Measurements from ENCODE around the gene SLC35G3.

DNA sequence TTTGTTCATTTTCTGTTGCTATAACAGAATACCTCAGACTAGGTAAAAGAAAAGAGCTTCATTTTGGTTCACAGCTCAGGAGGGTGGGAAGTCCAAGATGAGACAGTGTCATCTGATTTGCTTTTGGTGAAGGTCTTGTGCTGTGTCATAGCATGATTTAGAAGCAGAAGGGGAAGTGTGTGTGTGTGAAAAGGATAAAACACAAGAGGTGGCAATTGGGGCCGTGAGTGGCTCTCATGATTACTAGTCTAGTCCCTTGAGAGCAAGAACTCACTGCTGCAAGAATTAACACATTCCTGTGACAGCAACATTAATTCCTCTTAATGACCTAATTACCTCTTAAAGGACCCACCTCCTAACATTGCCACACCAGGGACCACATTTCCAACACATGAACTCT, 8.3 kb downstream of the SLC35G3 start:
- no peak for TF ChIP-seq EZH2 (IDR thresholded peaks at IDR 0.05; ENCODE audit: low read depth)
- TF ChIP-seq, protein P1, sequence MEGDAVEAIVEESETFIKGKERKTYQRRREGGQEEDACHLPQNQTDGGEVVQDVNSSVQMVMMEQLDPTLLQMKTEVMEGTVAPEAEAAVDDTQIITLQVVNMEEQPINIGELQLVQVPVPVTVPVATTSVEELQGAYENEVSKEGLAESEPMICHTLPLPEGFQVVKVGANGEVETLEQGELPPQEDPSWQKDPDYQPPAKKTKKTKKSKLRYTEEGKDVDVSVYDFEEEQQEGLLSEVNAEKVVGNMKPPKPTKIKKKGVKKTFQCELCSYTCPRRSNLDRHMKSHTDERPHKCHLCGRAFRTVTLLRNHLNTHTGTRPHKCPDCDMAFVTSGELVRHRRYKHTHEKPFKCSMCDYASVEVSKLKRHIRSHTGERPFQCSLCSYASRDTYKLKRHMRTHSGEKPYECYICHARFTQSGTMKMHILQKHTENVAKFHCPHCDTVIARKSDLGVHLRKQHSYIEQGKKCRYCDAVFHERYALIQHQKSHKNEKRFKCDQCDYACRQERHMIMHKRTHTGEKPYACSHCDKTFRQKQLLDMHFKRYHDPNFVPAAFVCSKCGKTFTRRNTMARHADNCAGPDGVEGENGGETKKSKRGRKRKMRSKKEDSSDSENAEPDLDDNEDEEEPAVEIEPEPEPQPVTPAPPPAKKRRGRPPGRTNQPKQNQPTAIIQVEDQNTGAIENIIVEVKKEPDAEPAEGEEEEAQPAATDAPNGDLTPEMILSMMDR (conservative IDR thresholded peaks at IDR 0.05) = no peak

All from PC-9 (cell line).